GM21423 (cell line): Measurements from ENCODE around the gene SDHA.
"Not testable (repeated sequence)": the region's sequence is repeated elsewhere in the genome, so short reads cannot be mapped to it uniquely, and the experiment has no call there.

Source experiments
- ATAC-seq: cut with Tn5 transposase; IDR thresholded peaks from one replicate; pipeline ENCODE4 v1.9.1; 2021; ENCODE audit warnings: mild to moderate bottlenecking, moderate library complexity; ENCODE audit not compliant: unreplicated experiment

SDHA gene

DNA sequence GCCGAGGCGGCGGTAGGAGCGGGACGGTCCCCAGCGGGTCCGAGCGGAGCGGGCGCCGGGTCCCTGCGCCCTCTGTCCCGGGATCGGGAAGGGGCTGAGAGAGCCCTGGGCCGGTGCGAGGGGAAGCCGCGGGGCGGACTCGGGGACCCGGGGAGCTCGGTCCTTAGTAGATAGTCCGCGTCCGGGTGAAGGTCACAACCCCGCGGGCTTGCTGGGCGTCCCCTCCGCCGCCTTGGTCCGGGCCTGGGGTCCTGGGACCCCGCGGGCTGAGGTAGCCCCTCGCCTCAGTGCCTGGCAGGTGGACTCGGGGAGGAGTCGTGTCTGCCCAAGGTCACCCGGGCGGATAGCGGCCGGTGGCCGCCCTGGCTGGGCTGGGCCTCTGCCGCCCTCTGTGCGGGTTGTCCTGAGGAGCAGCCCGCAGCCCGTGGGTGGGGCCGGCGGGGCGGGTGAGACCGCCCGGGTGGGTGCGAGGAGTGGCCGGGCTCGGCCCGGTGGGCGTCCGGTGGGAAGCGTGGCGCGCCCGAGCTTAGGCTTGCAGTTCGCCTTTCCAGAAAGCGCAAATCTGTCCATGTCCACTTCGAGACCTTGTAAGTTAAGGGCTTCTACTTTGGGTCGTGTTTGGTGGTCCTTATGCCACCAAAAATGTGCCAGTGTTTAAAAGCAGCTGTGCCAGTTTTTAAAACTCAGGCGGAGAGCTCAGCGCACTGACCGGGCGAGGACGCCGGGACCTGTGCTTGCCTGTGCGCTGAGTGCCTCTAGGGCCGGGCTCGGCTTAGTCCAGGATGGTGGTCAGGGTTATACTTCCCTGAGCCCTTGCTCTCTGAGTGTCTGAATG is 554 bp downstream of the SDHA start:
- peak; percentile 30 for ATAC-seq

DNA sequence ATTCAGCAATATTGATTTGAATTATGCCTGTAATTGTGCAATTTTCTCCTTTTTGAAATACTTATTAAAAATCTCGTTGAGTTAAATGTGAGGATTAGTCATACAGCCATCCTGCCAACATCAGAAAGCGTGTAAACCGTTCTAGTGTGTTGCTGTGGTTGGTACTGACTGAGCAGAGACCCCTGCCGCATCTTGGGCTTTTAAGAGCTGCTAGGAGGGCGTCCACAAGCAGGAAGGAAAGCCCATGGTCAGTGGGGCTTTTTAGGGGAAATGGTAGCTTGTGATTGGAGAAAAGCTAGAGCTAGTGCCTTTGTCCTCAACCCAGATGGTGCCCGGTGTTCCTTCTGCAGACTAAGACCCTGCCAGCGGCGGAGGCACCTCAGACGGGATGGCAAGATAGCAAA is 1.3 kb downstream of the SDHA start:
- ATAC-seq, result no peak

DNA sequence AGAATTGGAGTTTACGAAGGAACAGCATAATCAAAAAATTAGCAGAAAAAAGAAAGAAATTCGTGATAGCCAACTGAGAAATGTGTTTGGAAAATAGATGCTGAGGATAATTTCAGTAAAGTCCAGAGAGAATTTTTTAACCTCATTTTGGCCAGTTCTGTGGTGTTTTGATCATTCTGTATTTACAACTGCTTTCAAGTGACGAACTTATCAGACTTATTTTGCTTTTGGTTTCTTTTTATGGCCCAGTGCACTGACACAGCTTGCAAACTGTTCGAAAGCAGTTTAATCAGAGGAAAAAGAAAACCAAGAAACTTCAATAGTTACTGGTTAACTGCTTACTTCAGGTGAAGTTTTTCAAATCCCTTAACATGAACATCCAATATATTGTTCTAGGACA is 1.9 kb downstream of the SDHA start:
- peak; percentile 27 for ATAC-seq

DNA sequence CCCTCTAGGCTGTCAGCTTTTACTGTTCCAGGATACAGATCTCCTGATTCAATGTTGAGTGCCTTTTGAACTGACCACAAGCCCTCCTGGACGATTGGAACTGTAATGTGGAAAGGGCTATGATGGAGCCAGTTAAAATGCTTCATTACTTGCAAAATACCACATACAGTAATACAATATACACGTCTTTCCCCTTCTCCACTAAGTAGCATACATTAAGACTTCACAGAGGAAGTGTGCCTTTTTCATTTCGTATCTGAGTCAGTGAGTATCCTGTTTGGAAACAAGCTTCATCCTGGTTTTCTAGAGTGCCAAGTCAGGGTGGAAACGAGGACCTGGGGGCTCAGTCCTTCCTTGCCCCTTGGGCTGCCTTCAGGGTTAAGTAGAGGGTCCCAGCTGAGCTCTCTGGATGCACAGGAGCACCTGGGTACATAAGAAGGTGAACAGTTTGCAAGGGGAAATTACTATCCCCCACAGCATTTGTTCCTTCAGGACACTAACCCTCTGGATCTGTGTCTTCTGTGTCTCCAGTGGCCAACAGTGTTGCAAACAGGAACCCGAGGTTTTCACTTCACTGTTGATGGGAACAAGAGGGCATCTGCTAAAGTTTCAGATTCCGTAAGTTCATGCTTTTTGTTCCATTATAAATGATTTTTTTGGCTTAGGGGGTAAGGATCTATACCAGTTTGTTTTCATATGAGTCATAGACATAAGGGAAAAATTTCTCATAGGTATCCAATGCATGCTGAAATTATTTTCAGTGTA is 5.0 kb downstream of the SDHA start:
- not testable (repeated sequence) for ATAC-seq

DNA sequence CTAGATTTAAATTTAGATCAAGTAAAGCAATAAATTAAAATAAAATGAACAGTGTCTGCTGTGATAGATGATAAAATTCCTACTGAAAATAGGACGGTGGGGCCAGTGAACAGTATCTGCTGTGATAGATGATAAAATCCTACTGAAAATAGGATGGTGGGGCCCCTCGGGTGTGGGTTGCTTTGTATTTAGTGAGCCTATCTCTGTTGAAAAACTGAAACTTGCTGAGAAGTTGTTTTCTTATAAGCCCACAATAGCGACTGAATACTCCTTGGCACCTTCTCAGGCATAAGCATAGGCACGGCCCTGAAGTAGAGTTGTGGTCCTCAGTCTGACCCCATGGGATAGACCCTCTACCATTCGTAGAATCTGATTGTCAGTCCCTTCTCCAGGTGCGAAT is 5.7 kb downstream of the SDHA start:
- ATAC-seq, result no peak

DNA sequence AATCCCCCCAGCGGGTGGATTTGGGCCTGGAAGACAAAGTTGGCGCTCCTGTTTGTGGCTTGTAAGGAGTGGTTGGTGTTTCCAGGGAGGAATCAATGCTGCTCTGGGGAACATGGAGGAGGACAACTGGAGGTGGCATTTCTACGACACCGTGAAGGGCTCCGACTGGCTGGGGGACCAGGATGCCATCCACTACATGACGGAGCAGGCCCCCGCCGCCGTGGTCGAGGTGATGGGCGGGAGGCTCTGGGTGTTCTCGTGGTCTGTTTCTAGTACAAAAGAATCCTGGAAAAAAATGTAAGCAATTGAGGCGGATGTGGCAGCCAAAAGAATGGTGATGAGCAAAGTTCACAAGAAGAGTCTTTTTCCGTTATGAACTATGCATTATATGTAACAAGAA is 7.2 kb downstream of the SDHA start:
- ATAC-seq, result no peak

DNA sequence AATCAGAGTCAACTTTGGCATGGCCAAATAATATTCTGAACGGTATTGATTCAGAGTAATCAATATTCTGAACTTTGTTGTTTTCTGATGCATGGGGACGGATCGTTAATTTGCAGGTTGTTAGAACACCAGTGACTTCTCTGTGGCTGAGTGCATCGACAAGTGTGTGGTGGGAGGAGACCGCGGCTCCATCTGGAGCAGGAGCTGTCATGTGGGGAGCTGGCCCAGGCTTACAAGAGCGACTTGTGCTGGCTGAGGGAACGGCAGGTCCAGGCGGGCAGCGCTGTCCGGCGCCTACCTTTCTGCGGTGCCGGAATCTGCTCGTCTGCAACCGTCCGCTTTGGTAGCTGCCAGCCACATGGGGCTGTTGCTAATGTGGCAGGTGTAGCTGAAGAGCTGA is 9.3 kb downstream of the SDHA start:
- ATAC-seq, result not testable (repeated sequence)

DNA sequence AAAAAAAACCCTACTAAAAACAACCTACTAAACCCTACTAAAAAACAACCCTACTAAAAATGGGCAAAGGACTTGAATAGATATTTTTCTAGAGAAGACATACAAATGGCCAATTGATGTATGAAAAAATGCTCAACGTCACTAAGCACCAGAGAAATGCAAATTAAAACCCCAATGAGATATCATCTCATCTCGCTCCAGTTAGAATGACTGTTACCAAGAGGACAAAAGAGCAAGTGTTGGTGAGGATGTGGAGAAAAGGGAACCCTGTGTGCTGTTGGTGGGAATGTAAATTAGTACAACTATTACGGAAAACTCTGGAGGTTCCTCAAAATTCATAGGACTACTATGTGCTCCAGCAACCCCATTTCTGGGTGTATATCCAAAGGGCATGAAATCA is 10.8 kb downstream of the SDHA start:
- no peak for ATAC-seq

DNA sequence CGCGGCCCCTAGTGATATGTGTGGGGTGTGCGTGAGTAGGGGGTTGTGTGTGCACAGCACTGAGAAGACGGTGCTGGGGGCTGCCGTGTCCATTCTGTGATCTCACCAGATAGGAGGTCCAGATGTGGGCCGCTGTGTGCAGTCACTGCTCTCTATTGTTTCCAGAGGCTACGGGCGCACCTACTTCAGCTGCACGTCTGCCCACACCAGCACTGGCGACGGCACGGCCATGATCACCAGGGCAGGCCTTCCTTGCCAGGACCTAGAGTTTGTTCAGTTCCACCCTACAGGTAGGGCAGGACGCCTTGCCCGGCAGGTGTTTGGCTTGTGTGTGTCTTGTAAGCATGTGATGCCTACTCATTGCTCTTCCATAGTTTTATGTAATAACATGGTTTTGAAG is 12.6 kb downstream of the SDHA start:
- no peak for ATAC-seq

DNA sequence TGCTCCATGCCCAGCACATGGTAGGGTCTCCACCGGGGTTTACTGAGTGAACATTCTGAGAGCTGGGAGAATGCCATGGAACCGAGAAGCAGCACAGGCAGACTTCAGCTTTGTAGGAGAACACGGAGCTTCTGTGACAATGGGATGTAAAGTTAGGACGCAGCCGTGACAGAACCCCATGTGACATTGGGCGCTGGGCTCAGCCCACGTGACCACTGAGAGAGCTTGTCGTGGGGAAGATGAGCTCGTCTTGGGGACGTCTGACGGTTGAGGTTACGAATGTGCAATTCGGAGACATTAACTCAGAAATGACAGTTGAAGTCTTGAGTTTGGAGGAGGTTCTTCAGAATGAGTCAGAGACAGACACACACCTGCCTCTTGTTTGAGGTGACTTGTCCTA is 13.5 kb downstream of the SDHA start:
- ATAC-seq, result no peak

DNA sequence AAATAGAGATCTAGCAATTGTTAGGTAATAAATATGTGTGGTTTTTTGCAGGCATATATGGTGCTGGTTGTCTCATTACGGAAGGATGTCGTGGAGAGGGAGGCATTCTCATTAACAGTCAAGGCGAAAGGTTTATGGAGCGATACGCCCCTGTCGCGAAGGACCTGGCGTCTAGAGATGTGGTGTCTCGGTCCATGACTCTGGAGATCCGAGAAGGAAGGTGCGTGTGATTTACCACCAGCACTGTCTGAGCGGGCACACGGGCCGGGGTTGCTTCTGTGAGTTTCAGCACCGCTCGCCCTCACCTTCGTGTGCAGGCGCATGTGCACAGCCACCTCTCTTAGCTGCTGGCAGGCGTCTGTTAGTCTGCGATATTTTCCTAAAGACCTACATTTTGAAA is 15.3 kb downstream of the SDHA start:
- ATAC-seq, result not testable (repeated sequence)

DNA sequence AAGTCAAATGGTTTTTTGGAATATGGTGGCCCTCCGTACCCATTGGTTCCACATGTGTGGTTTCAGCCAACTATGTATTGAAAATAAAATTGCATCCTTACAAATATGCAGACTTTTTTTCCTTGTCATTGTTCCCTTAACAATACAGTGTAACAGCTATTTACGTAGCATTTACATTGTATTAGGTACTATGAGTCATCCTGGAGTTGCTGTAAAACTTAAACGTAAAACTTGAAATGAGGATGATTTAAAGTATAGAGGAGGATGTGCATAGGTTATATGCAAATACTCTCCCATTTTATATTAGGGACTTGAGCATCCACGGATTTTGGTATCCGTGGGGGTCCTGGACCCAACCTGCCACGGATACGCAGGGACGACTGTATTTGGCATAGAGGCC is 16.3 kb downstream of the SDHA start:
- no peak for ATAC-seq

DNA sequence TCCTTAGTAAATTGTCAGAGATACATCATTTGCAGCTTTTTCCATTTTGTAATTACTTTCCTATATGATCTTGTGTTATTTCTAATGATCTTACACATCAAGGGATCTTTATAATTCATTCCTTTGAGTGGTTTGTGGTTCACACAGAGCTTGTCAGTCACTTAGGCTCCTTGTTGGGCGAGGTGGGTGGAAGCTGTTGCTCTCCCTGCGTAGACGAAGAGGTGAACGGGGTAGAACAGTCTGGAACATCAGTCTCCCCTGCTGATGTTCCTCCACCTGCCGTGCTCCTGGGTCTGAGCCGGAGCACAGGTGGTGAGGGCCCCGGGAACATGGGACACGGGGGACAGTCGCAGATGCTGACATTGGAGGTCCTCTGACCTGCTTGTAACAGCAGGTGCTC is 17.4 kb downstream of the SDHA start:
- not testable (repeated sequence) for ATAC-seq

DNA sequence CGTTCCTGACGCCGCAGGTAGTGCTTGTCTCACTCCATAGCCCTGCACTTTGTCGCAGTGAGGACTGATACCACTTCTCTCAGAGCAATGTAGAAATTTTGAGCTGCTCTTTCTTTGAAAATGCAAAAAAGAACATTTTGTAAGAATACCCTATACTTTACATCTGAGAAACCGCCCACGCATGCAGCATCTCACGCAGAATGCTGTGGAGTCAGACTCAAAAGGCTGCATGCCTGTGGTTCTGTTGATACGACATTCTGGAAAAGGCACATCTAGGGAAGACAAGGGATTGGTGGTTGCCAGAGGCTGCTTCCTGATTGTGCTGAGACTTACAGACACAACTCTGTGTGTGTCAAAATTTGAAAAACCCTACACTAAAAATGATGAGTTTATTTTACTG is 19.8 kb downstream of the SDHA start:
- not testable (repeated sequence) for ATAC-seq

DNA sequence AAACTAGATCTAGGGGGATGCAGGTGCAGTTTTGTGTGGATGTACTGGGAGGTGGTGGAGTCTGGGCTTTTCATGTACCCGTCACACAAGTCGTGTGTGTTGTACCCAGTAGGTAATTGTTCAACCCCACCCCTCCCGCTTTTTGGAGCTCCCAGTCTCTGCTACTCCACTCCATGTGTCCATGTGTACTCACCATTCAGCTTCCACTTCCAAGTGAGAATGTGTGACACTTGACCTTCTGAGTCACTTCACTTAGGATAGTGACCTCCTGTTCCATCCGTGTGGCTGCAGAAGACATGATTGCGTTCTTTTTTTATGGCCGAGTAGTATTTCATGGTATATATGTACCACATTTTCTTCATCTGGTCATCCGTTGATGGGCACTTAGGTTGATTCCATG is 22.4 kb downstream of the SDHA start:
- ATAC-seq, result not testable (repeated sequence)

DNA sequence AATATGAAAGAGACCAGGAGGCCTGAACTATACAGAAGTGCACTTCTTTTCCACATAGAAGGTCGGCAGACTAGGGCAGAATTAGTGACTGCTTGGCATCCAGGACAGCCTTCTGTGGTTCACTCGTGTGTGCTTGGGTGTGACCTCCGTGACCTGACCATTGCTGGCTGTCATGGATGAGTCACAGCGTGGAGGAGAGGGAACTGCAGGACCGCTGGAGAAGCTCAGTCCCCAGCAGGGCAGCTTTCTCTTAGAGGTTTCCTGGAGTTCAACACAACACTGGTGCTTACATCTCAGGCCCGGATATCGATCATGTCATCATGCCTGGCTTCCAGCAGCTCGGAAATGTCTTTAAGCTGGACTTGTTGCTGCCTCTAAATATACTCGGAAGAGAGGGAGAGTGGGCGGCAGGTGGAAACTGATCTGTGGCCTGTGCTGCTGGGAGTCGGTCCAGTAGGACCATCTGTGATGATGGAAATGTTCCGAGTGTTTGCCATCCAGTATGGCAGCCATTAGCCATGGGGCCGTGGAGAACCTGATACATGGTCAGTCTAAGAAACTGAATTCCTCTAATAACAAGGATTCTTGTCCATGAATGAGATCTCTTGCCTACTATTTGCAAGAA is 23.0 kb downstream of the SDHA start:
- not testable (repeated sequence) for ATAC-seq

DNA sequence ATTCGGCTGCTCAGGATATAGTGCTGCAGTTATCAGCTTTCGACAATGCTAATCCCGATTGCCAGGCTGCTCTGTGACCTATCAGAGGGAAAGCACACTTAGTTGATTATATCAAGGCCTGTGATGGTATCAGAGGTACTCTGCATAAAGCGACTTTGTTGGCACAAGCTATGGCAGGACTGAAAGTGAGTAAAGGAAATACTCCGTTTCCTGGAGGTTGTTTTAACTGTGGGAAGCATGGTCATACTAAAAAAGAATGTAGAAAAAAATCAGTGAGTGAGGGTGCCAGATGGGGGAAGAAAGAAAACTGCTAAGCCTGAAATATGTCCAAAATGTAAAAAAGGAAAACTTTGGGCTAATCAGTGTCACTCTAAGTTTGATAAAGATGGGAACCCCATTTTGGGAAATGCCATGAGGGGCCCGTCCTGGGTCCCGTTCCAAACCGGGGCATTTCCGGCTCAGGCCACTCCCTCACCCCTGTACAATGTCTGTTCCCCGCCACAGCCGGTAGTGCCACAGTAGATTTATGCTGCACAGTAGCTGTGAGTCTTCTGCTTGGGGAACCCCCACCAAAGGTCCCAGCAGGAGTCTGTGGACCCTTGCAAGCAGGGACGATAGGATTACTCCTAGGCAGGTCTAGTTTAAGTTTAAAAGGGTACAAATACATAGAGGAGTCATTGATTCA is 25.7 kb downstream of the SDHA start:
- ATAC-seq, result not testable (repeated sequence)

DNA sequence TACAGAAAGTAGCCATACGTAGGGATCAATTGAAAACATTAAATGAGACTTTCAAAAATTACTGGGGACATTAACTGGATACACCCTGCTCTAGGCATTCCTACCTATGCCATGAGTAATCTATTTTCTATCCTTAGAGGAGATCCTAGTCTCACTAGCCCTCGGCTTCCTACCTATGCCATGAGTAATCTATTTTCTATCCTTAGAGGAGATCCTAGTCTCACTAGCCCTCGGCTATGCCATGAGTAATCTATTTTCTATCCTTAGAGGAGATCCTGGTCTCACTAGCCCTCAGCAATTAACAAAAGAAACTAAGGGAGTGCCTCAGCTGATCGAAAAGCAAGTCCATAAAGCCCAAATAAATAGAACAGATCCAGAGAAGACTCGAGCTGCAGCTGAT is 27.6 kb downstream of the SDHA start:
- not testable (repeated sequence) for ATAC-seq

DNA sequence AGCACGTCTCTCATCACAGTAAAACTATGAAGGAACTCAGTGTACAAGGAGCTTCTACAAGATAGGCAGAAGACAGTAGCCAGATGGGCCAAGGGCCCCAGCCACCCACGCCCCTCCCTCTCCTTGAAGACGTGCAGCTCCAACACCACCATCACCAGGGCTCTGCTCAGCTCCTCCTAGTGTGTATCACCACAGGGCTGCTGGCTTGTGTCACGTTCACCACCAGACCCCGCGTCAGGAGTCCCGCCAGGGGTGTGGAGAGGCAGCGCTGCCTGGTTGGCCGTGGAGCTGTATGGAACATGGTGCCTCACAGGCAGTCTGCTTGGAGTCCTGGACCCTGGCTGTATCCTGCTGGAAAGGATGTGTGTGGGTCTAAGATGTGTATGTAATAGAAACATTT is 32.3 kb downstream of the SDHA start:
- not testable (repeated sequence) for ATAC-seq

DNA sequence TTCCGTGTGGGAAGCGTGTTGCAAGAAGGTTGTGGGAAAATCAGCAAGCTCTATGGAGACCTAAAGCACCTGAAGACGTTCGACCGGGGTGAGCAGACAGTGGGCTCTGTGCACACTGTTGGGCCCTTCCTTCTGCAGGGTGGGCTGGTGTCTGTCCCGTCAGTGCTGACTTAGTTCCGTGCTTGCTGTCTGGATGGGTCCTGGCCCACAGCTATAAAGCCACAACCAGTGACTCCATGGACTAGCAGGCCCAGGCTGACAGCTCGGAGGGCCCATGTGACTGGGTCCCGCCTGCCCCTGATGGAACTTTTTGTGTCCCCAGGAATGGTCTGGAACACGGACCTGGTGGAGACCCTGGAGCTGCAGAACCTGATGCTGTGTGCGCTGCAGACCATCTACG is 32.9 kb downstream of the SDHA start:
- ATAC-seq, result not testable (repeated sequence)

DNA sequence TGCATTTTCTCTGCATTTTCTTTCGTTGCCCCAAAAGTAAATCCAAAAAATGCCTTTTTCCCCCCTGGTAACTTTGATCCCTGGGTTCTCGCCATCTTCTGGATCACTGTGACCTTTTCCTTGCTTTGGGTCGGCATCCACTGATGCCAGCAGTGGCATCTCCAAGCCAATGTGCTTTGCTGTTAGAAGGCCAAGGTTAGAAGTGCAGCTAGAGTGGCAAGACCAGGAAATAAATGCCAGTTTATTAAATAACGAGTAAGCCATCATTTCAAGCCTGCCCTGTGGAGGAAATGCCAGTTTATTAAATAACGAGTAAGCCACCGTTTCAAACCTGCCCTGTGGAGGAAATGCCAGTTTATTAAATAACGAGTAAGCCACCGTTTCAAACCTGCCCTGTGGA is 33.4 kb downstream of the SDHA start:
- not testable (repeated sequence) for ATAC-seq
